NOMO-1 treated with DMSO at 0.1 percent for 48 hours (cell line): Measurements from ENCODE around the gene WDR82.

Experiments used
- DNase-seq: peaks from one replicate; lab custom pipeline; 2025; ENCODE audit not compliant: unreplicated experiment; lab: John Stamatoyannopoulos, UW

Gene WDR82

GRCh38 chr3:52240059-52240885 lies 38.2 kb downstream of the WDR82 start:
- peak; percentile 29 for DNase-seq

GRCh38 chr3:52238761-52239701 lies 39.4 kb downstream of the WDR82 start, which contains the start of gene TWF2:
Gene TWF2 (minus strand): TSS chr3:52239158. CDS start chr3:52239016, 142 bp downstream.
- peak; percentile 62 for DNase-seq

- DNase-seq = no peak
Observed at GRCh38 chr3:52238193-52238760, 40.2 kb downstream of the WDR82 start.

- no peak for DNase-seq
Observed at GRCh38 chr3:52237657-52238172, 40.7 kb downstream of the WDR82 start.

- DNase-seq = peak; percentile 3
Observed at GRCh38 chr3:52237006-52237656, 41.3 kb downstream of the WDR82 start.

- no peak for DNase-seq
Observed at GRCh38 chr3:52236424-52236886, 42.0 kb downstream of the WDR82 start.

- DNase-seq = no peak
Observed at GRCh38 chr3:52234516-52235447, 43.7 kb downstream of the WDR82 start.

- no peak for DNase-seq
Observed at GRCh38 chr3:52233968-52234367, 44.5 kb downstream of the WDR82 start.

- no peak for DNase-seq
Observed at GRCh38 chr3:52233108-52233591, 45.3 kb downstream of the WDR82 start.

GRCh38 chr3:52232279-52233107 lies 46.0 kb downstream of the WDR82 start:
- DNase-seq = no peak

GRCh38 chr3:52231502-52232278 lies 46.8 kb downstream of the WDR82 start:
- peak; percentile 55 for DNase-seq

- no peak for DNase-seq
Observed at GRCh38 chr3:52230889-52231499, 47.5 kb downstream of the WDR82 start.

GRCh38 chr3:52230461-52230860 lies 48.0 kb downstream of the WDR82 start:
- DNase-seq = no peak

- DNase-seq = no peak
Observed at GRCh38 chr3:52229656-52230055, 48.8 kb downstream of the WDR82 start.

- no peak for DNase-seq
Observed at GRCh38 chr3:52228751-52229291, 49.6 kb downstream of the WDR82 start.

- no peak for DNase-seq
Observed at GRCh38 chr3:52228266-52228665, 50.2 kb downstream of the WDR82 start.

GRCh38 chr3:52227766-52228165 lies 50.7 kb downstream of the WDR82 start:
- no peak for DNase-seq
